BJ (cell line): ENCODE results near the gene COL18A1. TPM values are rescaled to one million over a fixed set of nuclear protein-coding genes. Genes with fewer than 3 reads are reported as not detected.

Experiments
- CTCF ChIA-PET: fragments of 350-600 bp; formaldehyde crosslinking; extraction: SDS; loops from one replicate; lab custom pipeline; 2021; ENCODE audit warnings: antibody characterized with exemption, inconsistent platforms; lab: Yijun Ruan, JAX
- POLR2A ChIA-PET: fragments of 300-600 bp; sonication (Branson Sonifier 250); formaldehyde crosslinking; extraction: SDS; loops from one replicate; lab custom pipeline; 2021; ENCODE audit warnings: antibody characterized with exemption; lab: Charles Lee
- DNase-seq: peaks from one replicate; pipeline ENCODE4 v3.0.0-alpha.2; 2011; ENCODE audit warnings: low read depth
- H3K27me3 ChIP-seq: 2 replicates; pipeline ENCODE4 v1.6.0; 2011; ENCODE audit warnings: low read length; ENCODE audit not compliant: control insufficient read depth, insufficient read depth
- H3K36me3 ChIP-seq: 2 replicates; pipeline ENCODE4 v1.5.1; 2011; ENCODE audit warnings: low read length; ENCODE audit not compliant: control insufficient read depth, insufficient read depth
- H3K4me3 ChIP-seq: 2 replicates; pipeline ENCODE4 v1.5.1; 2011; ENCODE audit warnings: low read depth, mild to moderate bottlenecking, control low read depth, low read length
- CTCF ChIP-seq: IDR thresholded peaks from 2 replicates; pipeline ENCODE4 v1.5.1; 2011; ENCODE audit warnings: low read depth, mild to moderate bottlenecking, control low read depth, inconsistent platforms, low read length, moderate library complexity; ENCODE audit not compliant: insufficient read depth
- polyA plus RNA-seq: library from polyadenylated mRNA; depleted of rRNA; stranded (reverse); fragments of >200 nt; gene quantifications from 2 replicates; pipeline ENCODE4 v1.2.3, GENCODE V29; 2011

Gene COL18A1
- polyA plus RNA-seq, 1 experiment = 99.7 TPM

DNA sequence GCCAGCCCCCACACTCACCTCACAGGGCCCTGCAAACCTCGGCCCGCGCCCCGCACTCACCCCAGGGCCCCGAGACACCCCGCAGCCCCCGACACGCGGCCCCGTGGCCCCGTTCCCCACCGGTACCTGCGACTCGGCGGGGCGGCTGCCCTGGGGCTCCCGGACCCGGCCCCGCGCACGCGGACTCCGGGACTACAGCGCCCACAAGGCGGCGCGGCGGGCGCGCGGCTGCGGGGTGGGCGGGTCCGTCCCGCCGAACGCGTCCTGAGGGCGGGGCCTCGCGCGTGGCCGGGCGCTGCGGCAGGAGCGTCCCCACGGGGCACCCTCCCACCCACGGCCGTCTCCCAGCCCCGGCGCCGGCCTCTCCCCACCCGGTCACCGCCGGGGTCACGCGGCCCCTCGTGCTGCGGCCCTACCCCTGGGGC is 137.3 kb downstream of the COL18A1 start, which contains the start of gene SLC19A1:
Gene SLC19A1 (minus strand): TSS at position 199 of the 425 bp plus-strand sequence. CDS start 4,481 bp downstream, outside the sequence.
- ChIA-PET CTCF (no interaction called here), POLR2A (no interaction called here)
- no peak for DNase-seq
- 0 out of 2 replicates have a peak, but pooled peaks have one; percentile 10 for TF ChIP-seq CTCF
- no peaks in the 10 kb centered on the region; the same call in 1 of the 2 replicates for H3K36me3 ChIP-seq
- peak within 1 kb of the TSS; percentile 62 for H3K4me3 ChIP-seq
- peaks cover 4% of the 10 kb centered on the region; the same call in 1 of the 2 replicates for H3K27me3 ChIP-seq

DNA sequence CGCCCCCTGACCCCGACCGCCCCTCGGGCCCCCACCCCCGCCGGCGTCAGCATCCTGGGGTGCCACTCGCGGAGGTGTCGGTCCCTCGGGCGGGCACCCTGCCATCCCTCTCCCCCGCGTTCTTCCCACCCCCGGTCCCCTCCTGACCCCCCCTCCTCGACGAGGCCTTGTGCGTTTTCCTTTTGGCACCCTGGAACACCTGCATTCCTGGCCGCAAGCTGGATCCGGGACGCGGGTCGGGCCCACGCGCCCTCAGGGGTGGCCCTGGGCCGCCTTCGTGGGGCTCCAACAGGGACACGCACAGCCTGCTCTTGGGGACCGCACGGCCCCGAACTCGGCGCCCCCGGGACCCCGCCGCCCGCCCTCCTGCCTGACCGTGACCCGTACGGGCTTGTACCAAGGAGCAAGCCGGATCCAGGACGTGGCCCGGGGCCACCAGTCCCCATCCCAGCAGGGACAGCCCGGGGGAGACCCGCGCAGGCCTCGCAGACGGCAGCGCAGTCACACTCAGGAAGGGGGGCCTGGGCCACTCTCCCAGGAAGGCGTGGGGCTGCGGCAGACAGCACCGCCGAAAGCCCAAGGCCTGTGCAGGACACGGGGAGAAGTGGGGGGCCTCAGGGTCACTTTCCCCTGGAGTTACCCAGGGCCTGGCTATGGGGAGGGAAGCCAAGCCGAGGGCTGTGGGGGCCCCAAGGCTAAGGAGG is 137.9 kb downstream of the COL18A1 start:
- CTCF ChIA-PET = no interaction called here
- no peak for DNase-seq
- H3K27me3 ChIP-seq = peaks cover 4% of the 10 kb centered on the region; the same call in 1 of the 2 replicates
- POLR2A ChIA-PET = no interaction called here
- peak overlapping the region; percentile 62 for H3K4me3 ChIP-seq
- no peak for TF ChIP-seq CTCF
- H3K36me3 ChIP-seq = no peaks in the 10 kb centered on the region; the same call in 1 of the 2 replicates

GRCh38 chr21:45543371-45543709 is 138.4 kb downstream of the COL18A1 start:
- ChIA-PET POLR2A (no interaction called here), CTCF (no interaction called here)
- TF ChIP-seq CTCF = no peak
- Histone ChIP-seq H3K4me3 (no peak overlapping the region), H3K36me3 (no peaks in the 10 kb centered on the region; the same call in 1 of the 2 replicates), H3K27me3 (peaks cover 4% of the 10 kb centered on the region; the same call in 1 of the 2 replicates)
- no peak for DNase-seq

- no peaks in the 10 kb centered on the region; the same call in 1 of the 2 replicates for H3K36me3 ChIP-seq
These were observed 138.9 kb downstream of the COL18A1 start for GRCh38 chr21:45543710-45544448.

More at GRCh38 chr21:45543710-45544448, 138.9 kb downstream of the COL18A1 start:
- DNase-seq = no peak
- POLR2A ChIA-PET = no interaction called here
- Histone ChIP-seq H3K27me3 (peaks cover 4% of the 10 kb centered on the region; the same call in 1 of the 2 replicates), H3K4me3 (no peak overlapping the region)
- no peak for TF ChIP-seq CTCF
- CTCF ChIA-PET = interaction anchor here (0.5 kb wide), 1 partner anchor 732 kb away, joined by 3 read pairs; no protein-coding TSS in a partner anchor
